CD4-positive, alpha-beta T cell (primary cell): ENCODE measurements around the gene RAD51B. TPM values are rescaled to one million over a fixed set of nuclear protein-coding genes. Genes with fewer than 3 reads are reported as not detected.

Experiments used
- ATAC-seq: fragments of 200-7000 bp; cut with Tn5 transposase; one replicate; pipeline ENCODE4 v1.10.0; 2022; ENCODE audit warnings: mild to moderate bottlenecking; ENCODE audit not compliant: poor library complexity
- CTCF ChIA-PET: fragments of 350-600 bp; sonication (Branson Sonifier 250); formaldehyde crosslinking; loops from one replicate; lab custom pipeline; 2021; ENCODE audit warnings: antibody characterized with exemption, inconsistent platforms; lab: Charles Lee
- POLR2A ChIA-PET: fragments of 350-600 bp; sonication (Branson Sonifier 250); formaldehyde crosslinking; loops from one replicate; lab custom pipeline; 2021; ENCODE audit warnings: antibody characterized with exemption, inconsistent platforms; lab: Charles Lee
- DNase-seq, 14 experiments: peaks; one replicate each; pipeline ENCODE4 v3.0.0-alpha.2; 2013 to 2020; ENCODE audit warnings: mixed read lengths in 2 of 14
- H3K27ac ChIP-seq, 2 donors: one replicate each; pipeline versions ENCODE4 v1.5.1 to v1.7.0; 2013; ENCODE audit warnings: low read length in 2 of 2, low read depth in 1 of 2, mild to moderate bottlenecking in 1 of 2
- H3K27me3 ChIP-seq, 2 experiments: 1 replicate in 1 of 2; 2 replicates in 1 of 2; pipeline versions ENCODE4 v1.6.1 to v1.7.0; 2013; ENCODE audit warnings: low read length in 2 of 2, control low read depth in 1 of 2, mild to moderate bottlenecking in 1 of 2, moderate library complexity in 1 of 2; ENCODE audit not compliant: insufficient read depth in 2 of 2, control insufficient read depth in 1 of 2
- H3K36me3 ChIP-seq: one replicate; pipeline ENCODE4 v1.6.1; 2013; ENCODE audit warnings: low read length, control low read depth; ENCODE audit not compliant: insufficient read depth
- H3K4me1 ChIP-seq: one replicate; pipeline ENCODE4 v1.6.1; 2013; ENCODE audit warnings: low read length, control low read depth; ENCODE audit not compliant: insufficient read depth
- H3K4me3 ChIP-seq: one replicate; pipeline ENCODE4 v1.5.1; 2013; ENCODE audit warnings: mild to moderate bottlenecking, low read length, moderate library complexity
- H3K9me3 ChIP-seq, 2 experiments: 1 replicate in 1 of 2; 2 replicates in 1 of 2; pipeline versions ENCODE4 v1.6.1 to v1.7.0; 2013; ENCODE audit warnings: low read length in 2 of 2, mild to moderate bottlenecking in 2 of 2, control low read depth in 1 of 2, moderate library complexity in 1 of 2; ENCODE audit not compliant: control insufficient read depth in 1 of 2, insufficient read depth in 1 of 2
- H3K27ac Mint-ChIP-seq: one replicate; pipeline ENCODE4 v1.8.0; 2020; ENCODE audit warnings: mixed read lengths
- H3K27me3 Mint-ChIP-seq: one replicate; pipeline ENCODE4 v1.8.0; 2021; ENCODE audit warnings: mixed read lengths
- H3K36me3 Mint-ChIP-seq: one replicate; pipeline ENCODE4 v1.8.0; 2021; ENCODE audit warnings: low read depth, mixed read lengths
- H3K4me1 Mint-ChIP-seq: one replicate; pipeline ENCODE4 v1.8.0; 2021; ENCODE audit warnings: low read depth, mixed read lengths
- H3K4me3 Mint-ChIP-seq: one replicate; pipeline ENCODE4 v1.8.0; 2020; ENCODE audit warnings: mild to moderate bottlenecking, mixed read lengths
- H3K9me3 Mint-ChIP-seq: one replicate; pipeline ENCODE4 v1.8.0; 2020; ENCODE audit warnings: mixed read lengths
- intact Hi-C, 2 experiments: fragments of 100-400 bp; cut with DNase I in 1 of 2; cut with micrococcal nuclease in 1 of 2; formaldehyde crosslinking; loops; one replicate each; pipeline versions ENCODE4 v1.15.1 to v1.9.0; 2023 to 2025; cut with DNase I, micrococcal nuclease
- total RNA-seq, 174 experiments: library from RNA in 2 of 174; stranded (reverse) in 2 of 174; gene quantifications; one replicate each; pipeline ENCODE4 v1.2.3 and lab custom pipeline; 2021 to 2026
- TF ChIP-seq, protein P1 (sequence below): fragments of 200-600 bp; IDR thresholded peaks from one replicate; pipeline ENCODE4 v1.8.0; 2022; ENCODE audit warnings: antibody characterized with exemption, mild to moderate bottlenecking

Gene RAD51B
- total RNA-seq, 2 experiments from 2014 or later, result 18.4 to 20.0 TPM

DNA sequence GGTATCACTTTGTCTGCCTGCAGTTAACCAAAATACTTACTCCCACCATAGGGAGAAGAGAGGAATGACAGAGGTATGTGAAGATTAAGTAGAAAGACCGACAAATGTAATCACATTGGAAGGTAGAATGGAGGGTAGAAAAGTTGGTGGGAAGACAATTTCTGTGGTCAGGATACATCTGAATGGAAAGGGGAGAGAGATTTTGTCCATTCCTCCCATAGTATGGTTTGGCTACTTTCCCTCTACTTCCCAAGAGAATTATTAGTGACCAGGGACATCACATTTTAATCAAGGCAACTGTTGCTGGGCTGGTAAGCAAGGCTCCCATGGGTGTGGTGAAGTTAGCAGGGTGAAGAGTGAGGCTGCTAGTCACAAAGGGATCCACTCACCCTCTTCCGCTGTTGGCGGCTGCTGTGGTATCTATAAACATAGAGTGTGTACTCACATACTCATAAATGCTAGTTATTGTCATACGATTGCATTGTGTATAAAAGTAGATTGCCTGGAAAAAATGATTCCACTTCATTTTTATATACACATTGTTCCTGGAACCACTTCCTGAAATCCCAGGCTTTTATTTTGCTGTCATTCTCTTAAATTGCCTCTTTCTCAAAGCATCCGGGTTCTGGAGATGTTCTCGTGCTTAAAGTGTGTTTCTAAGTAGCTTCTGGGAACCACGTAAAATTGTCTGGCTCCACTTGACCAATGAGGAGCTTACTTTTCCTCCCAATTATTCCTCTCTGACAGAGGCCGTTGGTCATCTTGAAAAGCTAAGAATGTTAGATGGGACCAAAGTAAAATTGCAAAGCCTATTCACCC, 560.1 kb downstream of the RAD51B start:
- H3K9me3 ChIP-seq, result no peaks in the 10 kb centered on the region
- ChIA-PET POLR2A (interaction anchor here (0.7 to 3.6 kb wide), 3 partner anchors 18 to 435 kb away, joined by 3 to 22 read pairs (median 6); no protein-coding TSS in a partner anchor), CTCF (interaction anchor here (1.3 kb wide), 1 partner anchor 97 kb away, joined by 3 read pairs; no protein-coding TSS in a partner anchor)
- TF ChIP-seq, protein P1, sequence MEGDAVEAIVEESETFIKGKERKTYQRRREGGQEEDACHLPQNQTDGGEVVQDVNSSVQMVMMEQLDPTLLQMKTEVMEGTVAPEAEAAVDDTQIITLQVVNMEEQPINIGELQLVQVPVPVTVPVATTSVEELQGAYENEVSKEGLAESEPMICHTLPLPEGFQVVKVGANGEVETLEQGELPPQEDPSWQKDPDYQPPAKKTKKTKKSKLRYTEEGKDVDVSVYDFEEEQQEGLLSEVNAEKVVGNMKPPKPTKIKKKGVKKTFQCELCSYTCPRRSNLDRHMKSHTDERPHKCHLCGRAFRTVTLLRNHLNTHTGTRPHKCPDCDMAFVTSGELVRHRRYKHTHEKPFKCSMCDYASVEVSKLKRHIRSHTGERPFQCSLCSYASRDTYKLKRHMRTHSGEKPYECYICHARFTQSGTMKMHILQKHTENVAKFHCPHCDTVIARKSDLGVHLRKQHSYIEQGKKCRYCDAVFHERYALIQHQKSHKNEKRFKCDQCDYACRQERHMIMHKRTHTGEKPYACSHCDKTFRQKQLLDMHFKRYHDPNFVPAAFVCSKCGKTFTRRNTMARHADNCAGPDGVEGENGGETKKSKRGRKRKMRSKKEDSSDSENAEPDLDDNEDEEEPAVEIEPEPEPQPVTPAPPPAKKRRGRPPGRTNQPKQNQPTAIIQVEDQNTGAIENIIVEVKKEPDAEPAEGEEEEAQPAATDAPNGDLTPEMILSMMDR, result no peak
- DNase-seq, result peak in 11 of 14 experiments; percentile 19 to 65 (median 34)
- ATAC-seq, result peak; percentile 90
- H3K4me1 ChIP-seq, result peaks cover 27% of the 10 kb centered on the region
- peak overlapping the region in 1 of 2 donors; percentile 33 for H3K27ac ChIP-seq
- intact Hi-C loops, result loop anchor here (5.0 kb wide), 2 partner anchors 97 to 408 kb away; no protein-coding TSS in a partner anchor
- H3K4me3 ChIP-seq, result no peak overlapping the region
- no peaks in the 10 kb centered on the region for H3K36me3 Mint-ChIP-seq
- peaks cover 69% of the 10 kb centered on the region for H3K4me1 Mint-ChIP-seq
- H3K27me3 ChIP-seq, result no peaks in the 10 kb centered on the region
- no peaks in the 10 kb centered on the region for H3K27me3 Mint-ChIP-seq
- H3K36me3 ChIP-seq, result no peaks in the 10 kb centered on the region
- peak overlapping the region; percentile 73 for H3K27ac Mint-ChIP-seq
- no peaks in the 10 kb centered on the region for H3K9me3 Mint-ChIP-seq
- peak overlapping the region; percentile 53 for H3K4me3 Mint-ChIP-seq

GRCh38 chr14:68380329-68380741, 560.8 kb downstream of the RAD51B start:
- Mint-ChIP-seq H3K36me3 (no peaks in the 10 kb centered on the region), H3K27ac (peak overlapping the region; percentile 73), H3K9me3 (no peaks in the 10 kb centered on the region), H3K4me1 (peaks cover 62% of the 10 kb centered on the region), H3K4me3 (no peak overlapping the region), H3K27me3 (no peaks in the 10 kb centered on the region)
- DNase-seq (no peak), ATAC-seq (no peak)
- CTCF ChIA-PET, result interaction anchor here (1.3 kb wide), 1 partner anchor 98 kb away, joined by 3 read pairs; no protein-coding TSS in a partner anchor
- Histone ChIP-seq H3K36me3 (no peaks in the 10 kb centered on the region), H3K4me3 (no peak overlapping the region), H3K4me1 (peaks cover 25% of the 10 kb centered on the region), H3K27me3 (no peaks in the 10 kb centered on the region), H3K27ac (peak overlapping the region in 1 of 2 donors; percentile 33), H3K9me3 (no peaks in the 10 kb centered on the region)
- TF ChIP-seq, protein P1, result no peak
- intact Hi-C loops, result no loop called here
- POLR2A ChIA-PET, result interaction anchor here (1.1 kb wide), 1 partner anchor 28 kb away, joined by 3 read pairs; no protein-coding TSS in a partner anchor

GRCh38 chr14:68384335-68384734, 564.8 kb downstream of the RAD51B start:
- DNase-seq, result peak in 2 of 14 experiments; percentile 44 to 54
- Mint-ChIP-seq H3K27ac (no peak overlapping the region), H3K27me3 (no peaks in the 10 kb centered on the region), H3K4me3 (no peak overlapping the region), H3K36me3 (no peaks in the 10 kb centered on the region), H3K9me3 (no peaks in the 10 kb centered on the region), H3K4me1 (peaks cover 34% of the 10 kb centered on the region)
- ATAC-seq, result no peak
- TF ChIP-seq, protein P1, result no peak
- Histone ChIP-seq H3K4me1 (peaks cover 2% of the 10 kb centered on the region), H3K4me3 (no peak overlapping the region), H3K36me3 (no peaks in the 10 kb centered on the region), H3K27ac (no peak overlapping the region), H3K27me3 (no peaks in the 10 kb centered on the region), H3K9me3 (no peaks in the 10 kb centered on the region)
- ChIA-PET POLR2A (no interaction called here), CTCF (no interaction called here)
- intact Hi-C loops, result no loop called here
